K562 (cell line): ENCODE data around the gene CD84. TPM values are rescaled to one million over a fixed set of nuclear protein-coding genes. Genes with fewer than 3 reads are reported as not detected.

Source experiments
- CAMTA2 ChIP-seq: fragments of 250-450 bp; sonication (Bioruptor Pico); conservative IDR thresholded peaks from 2 replicates; pipeline ENCODE4 v1.5.1; 2022
- CGGBP1 ChIP-seq: fragments of 250-450 bp; sonication (Bioruptor Pico); IDR thresholded peaks from 2 replicates; pipeline ENCODE4 v1.9.0; 2021; ENCODE audit warnings: mild to moderate bottlenecking
- COPS2 ChIP-seq: fragments of 450-650 bp; conservative IDR thresholded peaks from 2 replicates; pipeline ENCODE4 v1.6.1; 2016; ENCODE audit warnings: mild to moderate bottlenecking, moderate library complexity
- CREB3 ChIP-seq: fragments of 450-650 bp; conservative IDR thresholded peaks from 2 replicates; pipeline ENCODE4 v1.6.1; 2016; ENCODE audit warnings: missing genetic modification characterization, low read depth, mild to moderate bottlenecking, missing compliant biosample characterization, moderate library complexity
- CTBP1 ChIP-seq: fragments of 450-650 bp; IDR thresholded peaks from 2 replicates; pipeline ENCODE4 v1.6.1; 2016; ENCODE audit warnings: borderline replicate concordance
- HDAC2 ChIP-seq: fragments of 450-650 bp; IDR thresholded peaks from 2 replicates; pipeline ENCODE4 v1.6.1; 2016; ENCODE audit warnings: mild to moderate bottlenecking
- HINFP ChIP-seq: fragments of 450-650 bp; conservative IDR thresholded peaks from 2 replicates; pipeline ENCODE4 v1.6.1; 2016; ENCODE audit warnings: missing genetic modification characterization, low read depth, mild to moderate bottlenecking, control low read depth, missing compliant biosample characterization
- HMG20B ChIP-seq: fragments of 250-450 bp; sonication (Bioruptor Pico); IDR thresholded peaks from 2 replicates; pipeline ENCODE4 v1.5.0; 2021; ENCODE audit warnings: mild to moderate bottlenecking
- HNRNPH1 ChIP-seq: fragments of 200-400 bp; formaldehyde crosslinking; optimal IDR thresholded peaks from 2 replicates; pipeline ENCODE3; 2017; ENCODE audit warnings: low read depth, mild to moderate bottlenecking, low read length, moderate library complexity
- KDM1A ChIP-seq, 2 experiments: fragments of 450-650 bp; IDR thresholded peaks; 2 replicates each; pipeline ENCODE4 v1.6.1; 2016; ENCODE audit warnings: mild to moderate bottlenecking in 2 of 2
- MEF2D ChIP-seq: conservative IDR thresholded peaks from 2 replicates; pipeline ENCODE4 v1.6.1; 2016; ENCODE audit warnings: low read depth, missing genetic modification characterization, missing compliant biosample characterization
- PHF20 ChIP-seq: fragments of 450-650 bp; IDR thresholded peaks from 2 replicates; pipeline ENCODE4 v1.6.1; 2018; ENCODE audit not compliant: partially characterized antibody
- RBM39 ChIP-seq: fragments of 200-400 bp; formaldehyde crosslinking; optimal IDR thresholded peaks from 2 replicates; pipeline ENCODE3; 2018; ENCODE audit warnings: low read depth, low read length
- THRA ChIP-seq: fragments of 450-650 bp; IDR thresholded peaks from 2 replicates; pipeline ENCODE4 v1.6.1; 2017; ENCODE audit warnings: mild to moderate bottlenecking, moderate library complexity
- ZNF277 ChIP-seq: fragments of 250-450 bp; sonication (Bioruptor Pico); IDR thresholded peaks from 2 replicates; pipeline ENCODE4 v1.8.0; 2022; ENCODE audit warnings: inconsistent platforms, mild to moderate bottlenecking, moderate library complexity, borderline replicate concordance
- ZNF644 ChIP-seq: fragments of 200-800 bp; sonication (Bioruptor generic); IDR thresholded peaks from 2 replicates; pipeline ENCODE4 v1.6.1; 2016; ENCODE audit warnings: low read depth, missing genetic modification characterization, missing compliant biosample characterization
- polyA plus RNA-seq, 8 experiments: library from polyadenylated mRNA; depleted of rRNA in 4 of 8; stranded (reverse) in 5 of 8; unstranded in 3 of 8; fragments of >200 nt; fragmentation: Nextera tagmentation in 2 of 8; fragmentation: Illumina TruSeq in 1 of 8; extraction: Ambion mirVana in 2 of 8; extraction: Trizol in 1 of 8; gene quantifications; 2 replicates each; pipeline versions ENCODE4 v1.2.1 to v1.2.3, GENCODE V29; 2011 to 2014; ENCODE audit warnings: inconsistent platforms in 1 of 8, missing spikeins in 1 of 8
- total RNA-seq, 7 experiments: library from RNA; depleted of rRNA in 6 of 7; stranded (reverse); fragments of >200 nt in 6 of 7; fragmentation: Illumina TruSeq in 2 of 7; extraction: Trizol in 2 of 7; gene quantifications; 2 replicates each; pipeline versions ENCODE4 v1.2.1 to v1.2.3, GENCODE V29; 2011 to 2021; ENCODE audit warnings: low replicate concordance in 1 of 7

CD84 gene
- total and polyA plus RNA-seq, 9 of the 15 experiments (the other 6 are each of a cell fraction or from before 2014, with no cell fraction given), result 0.82 to 6.8 (median 2.0) TPM

- no peak for TF ChIP-seq HMG20B (CRISPR knock-in tag)
- TF ChIP-seq COPS2, result no peak
- no peak for TF ChIP-seq HDAC2
- 0 out of 2 replicates have a peak, but pooled peaks have one; percentile 54 for TF ChIP-seq CREB3 (tag)
- TF ChIP-seq PHF20, result no peak
- TF ChIP-seq HINFP (tag), result peak; percentile 45; the same call in 1 of the 2 replicates
- TF ChIP-seq THRA, result no peak
- no peak for TF ChIP-seq CAMTA2 (CRISPR knock-in tag)
- TF ChIP-seq HNRNPH1, result no peak
- TF ChIP-seq ZNF644, result no peak
- no peak for TF ChIP-seq RBM39
- peak; percentile 37; the same call in 1 of the 2 replicates for TF ChIP-seq CTBP1
- peak; percentile 60 for TF ChIP-seq MEF2D (tag)
- TF ChIP-seq CGGBP1 (CRISPR knock-in tag), result no peak
- TF ChIP-seq KDM1A (IDR thresholded peaks at IDR 0.05), result no peak
- no peak for TF ChIP-seq ZNF277
Observed at GRCh38 chr1:160546942-160547341, 32.4 kb downstream of the CD84 start (continued).
